ENCODE measurements around the gene IWS1.
A peak's percentile ranks its signal among the peaks of the same experiment; 100 is the strongest.

Gene IWS1

DNA sequence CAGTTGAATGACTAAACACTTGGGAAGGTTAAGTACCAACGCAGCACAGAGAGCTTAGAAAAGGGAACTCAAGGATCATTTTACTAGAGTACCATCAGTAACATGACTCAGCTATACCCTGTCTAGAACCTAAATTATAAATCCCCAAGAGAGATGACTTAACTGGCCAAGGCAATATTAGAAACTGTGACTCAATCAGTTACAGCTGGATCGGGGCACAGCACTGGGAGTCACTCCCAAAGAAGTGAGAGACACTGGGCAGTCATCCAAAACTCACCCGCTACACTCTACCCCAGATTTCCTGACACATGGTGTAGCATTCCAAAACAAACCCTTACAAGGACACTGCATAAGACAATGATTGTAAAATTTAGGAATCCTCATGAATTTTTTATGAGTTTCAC lies 17.7 kb downstream of the IWS1 start:
- peak; percentile 94 for DNase-seq (ENCODE audit: low spot score)
- ChIA-PET POLR2A (ENCODE audit: low non-redundant PET) (no interaction called here), CTCF (interaction anchor here (0.5 to 1.0 kb wide), 3 partner anchors 141 to 213 kb away, joined by 4 to 5 read pairs (median 4); partner anchors contain the start of gene LIMS2)
- H3K27ac ChIP-seq: no peak overlapping the region
- TF ChIP-seq, protein P1, sequence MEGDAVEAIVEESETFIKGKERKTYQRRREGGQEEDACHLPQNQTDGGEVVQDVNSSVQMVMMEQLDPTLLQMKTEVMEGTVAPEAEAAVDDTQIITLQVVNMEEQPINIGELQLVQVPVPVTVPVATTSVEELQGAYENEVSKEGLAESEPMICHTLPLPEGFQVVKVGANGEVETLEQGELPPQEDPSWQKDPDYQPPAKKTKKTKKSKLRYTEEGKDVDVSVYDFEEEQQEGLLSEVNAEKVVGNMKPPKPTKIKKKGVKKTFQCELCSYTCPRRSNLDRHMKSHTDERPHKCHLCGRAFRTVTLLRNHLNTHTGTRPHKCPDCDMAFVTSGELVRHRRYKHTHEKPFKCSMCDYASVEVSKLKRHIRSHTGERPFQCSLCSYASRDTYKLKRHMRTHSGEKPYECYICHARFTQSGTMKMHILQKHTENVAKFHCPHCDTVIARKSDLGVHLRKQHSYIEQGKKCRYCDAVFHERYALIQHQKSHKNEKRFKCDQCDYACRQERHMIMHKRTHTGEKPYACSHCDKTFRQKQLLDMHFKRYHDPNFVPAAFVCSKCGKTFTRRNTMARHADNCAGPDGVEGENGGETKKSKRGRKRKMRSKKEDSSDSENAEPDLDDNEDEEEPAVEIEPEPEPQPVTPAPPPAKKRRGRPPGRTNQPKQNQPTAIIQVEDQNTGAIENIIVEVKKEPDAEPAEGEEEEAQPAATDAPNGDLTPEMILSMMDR (conservative IDR thresholded peaks at IDR 0.05; ENCODE audit: low read depth): no peak

DNA sequence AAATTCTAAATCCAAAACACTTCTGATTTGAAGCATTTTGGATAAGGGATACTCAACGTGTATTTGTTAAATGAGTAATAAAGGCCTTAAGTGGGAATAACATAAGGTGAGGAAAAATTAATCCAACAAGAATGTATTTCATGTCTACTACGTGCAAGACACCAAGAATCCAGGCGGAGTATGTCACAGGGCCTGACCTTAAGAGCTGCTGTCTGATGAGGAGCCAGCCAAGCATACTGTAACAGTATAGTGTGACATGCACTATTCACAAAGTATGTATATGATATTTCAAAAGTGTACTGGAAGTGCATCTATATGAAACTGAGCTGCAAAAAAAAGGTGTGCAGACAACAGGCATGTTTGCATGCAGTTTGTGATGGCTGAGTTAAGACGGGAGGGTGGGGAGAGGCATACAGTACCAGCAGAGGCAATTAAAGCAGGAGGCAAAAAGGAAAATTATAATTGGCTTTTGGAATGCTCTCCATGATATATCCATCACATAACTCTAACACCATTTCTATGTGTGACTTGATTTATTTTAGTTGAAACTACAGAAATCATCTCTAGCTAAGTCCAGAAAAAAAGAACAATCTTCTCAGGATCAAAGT lies 18.2 kb downstream of the IWS1 start:
- H3K27ac ChIP-seq: no peak overlapping the region
- ChIA-PET CTCF (interaction anchor here (0.5 to 1.0 kb wide), 3 partner anchors 142 to 214 kb away, joined by 4 to 5 read pairs (median 4); partner anchors contain the start of gene LIMS2), POLR2A (ENCODE audit: low non-redundant PET) (no interaction called here)
- TF ChIP-seq, protein P1 (conservative IDR thresholded peaks at IDR 0.05; ENCODE audit: low read depth): no peak
- DNase-seq (ENCODE audit: low spot score): no peak

DNA sequence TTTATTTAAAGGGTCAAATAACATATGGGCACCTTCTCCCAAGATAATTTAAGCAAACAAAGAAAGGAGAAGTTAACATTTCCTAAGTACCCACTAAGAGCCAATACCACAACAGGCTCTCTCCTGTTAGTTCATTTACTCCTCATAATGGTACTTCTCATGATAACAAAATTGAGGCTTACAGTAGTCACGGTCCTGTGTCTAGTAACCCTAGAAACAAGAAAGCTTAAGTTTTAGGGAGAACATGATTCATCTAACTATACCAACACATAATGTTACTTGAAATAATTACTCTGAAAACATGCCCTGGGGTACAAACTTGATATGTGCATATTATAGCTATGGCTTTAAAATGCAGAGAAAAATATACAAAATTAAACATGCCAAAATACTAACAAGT lies 19.8 kb downstream of the IWS1 start:
- CTCF ChIA-PET: interaction anchor here (0.5 kb wide), 1 partner anchor 170 kb away, joined by 3 read pairs; no protein-coding TSS in a partner anchor
- DNase-seq (ENCODE audit: low spot score): no peak
- H3K27ac ChIP-seq: no peak overlapping the region
- POLR2A ChIA-PET (ENCODE audit: low non-redundant PET): no interaction called here
- TF ChIP-seq, protein P1 (conservative IDR thresholded peaks at IDR 0.05; ENCODE audit: low read depth): no peak

GRCh38 chr2:127504552-127505430 lies 21.5 kb downstream of the IWS1 start:
- ChIA-PET CTCF (interaction anchor here (0.6 kb wide), 1 partner anchor 26 kb away, joined by 4 read pairs; no protein-coding TSS in a partner anchor), POLR2A (ENCODE audit: low non-redundant PET) (interaction anchor here (0.8 kb wide), 1 partner anchor 22 kb away, joined by 4 read pairs; the partner anchor contains the start of gene IWS1)
- no peak for DNase-seq (ENCODE audit: low spot score)
- TF ChIP-seq, protein P1 (conservative IDR thresholded peaks at IDR 0.05; ENCODE audit: low read depth): no peak
- no peak overlapping the region for H3K27ac ChIP-seq

DNA sequence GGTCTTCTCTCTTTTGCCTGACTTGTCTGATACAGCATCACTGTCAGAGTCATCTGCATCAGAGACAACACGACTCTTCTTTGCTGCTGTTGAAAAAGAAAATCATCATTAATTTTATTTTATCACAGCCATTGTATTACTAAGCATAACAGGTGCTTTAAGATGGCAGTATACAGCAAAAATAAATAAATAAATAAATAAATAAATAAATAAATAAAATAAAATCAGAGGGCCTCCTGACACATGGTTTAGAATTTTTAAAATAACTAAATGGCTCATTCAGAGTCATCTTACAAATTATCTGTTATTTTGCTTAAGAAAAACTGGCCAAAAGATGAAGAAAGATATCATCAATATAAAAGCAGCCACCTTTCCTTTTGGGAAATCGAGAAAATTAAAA lies 22.8 kb downstream of the IWS1 start:
- no peak overlapping the region for H3K27ac ChIP-seq
- ChIA-PET POLR2A (ENCODE audit: low non-redundant PET) (no interaction called here), CTCF (interaction anchor here (0.6 kb wide), 2 partner anchors 146 to 149 kb away, joined by 3 to 4 read pairs; no protein-coding TSS in a partner anchor)
- TF ChIP-seq, protein P1 (conservative IDR thresholded peaks at IDR 0.05; ENCODE audit: low read depth): no peak
- no peak for DNase-seq (ENCODE audit: low spot score)

- no peak overlapping the region for H3K27ac ChIP-seq
- peak; percentile 13 for DNase-seq (ENCODE audit: low spot score)
- ChIA-PET POLR2A (ENCODE audit: low non-redundant PET) (no interaction called here), CTCF (no interaction called here)
- TF ChIP-seq, protein P1 (conservative IDR thresholded peaks at IDR 0.05; ENCODE audit: low read depth): no peak
These were observed 27.9 kb downstream of the IWS1 start for GRCh38 chr2:127498386-127498785.

Data from RWPE1 (cell line).